Upper lobe of right lung (tissue), 1 donor: Measurements from ENCODE around the gene WDPCP. TPM values are rescaled to one million over a fixed set of nuclear protein-coding genes. Genes with fewer than 3 reads are reported as not detected.

ENCODE experiments used
- ATAC-seq: fragments of 200-7000 bp; cut with Tn5 transposase; one replicate; pipeline ENCODE4 v1.9.1; 2020; ENCODE audit warnings: mild to moderate bottlenecking, moderate library complexity
- DNase-seq: peaks from one replicate; pipeline ENCODE4 v3.0.0-alpha.2; 2020
- H3K27ac ChIP-seq: fragments of 200-600 bp; one replicate; pipeline ENCODE4 v1.8.0; 2022
- H3K27me3 ChIP-seq: fragments of 200-600 bp; one replicate; pipeline ENCODE4 v1.8.0; 2022; ENCODE audit warnings: mild to moderate bottlenecking
- H3K36me3 ChIP-seq: fragments of 200-600 bp; one replicate; pipeline ENCODE4 v1.8.0; 2022
- H3K4me1 ChIP-seq: fragments of 200-600 bp; one replicate; pipeline ENCODE4 v1.8.0; 2022
- H3K4me3 ChIP-seq: fragments of 200-600 bp; one replicate; pipeline ENCODE4 v1.8.0; 2022; ENCODE audit warnings: mild to moderate bottlenecking
- H3K9me3 ChIP-seq: fragments of 200-600 bp; one replicate; pipeline ENCODE4 v1.8.0; 2022
- intact Hi-C: fragments of 100-400 bp; cut with DNase I; formaldehyde crosslinking; loops from one replicate; pipeline ENCODE4 v1.11.0; 2022
- total RNA-seq: library from RNA; stranded (reverse); fragmentation: NEBNext Ultra II Directional; extraction: Animal tissue kit (Norgen Biotek cat#: 25700); gene quantifications from one replicate; pipeline ENCODE4 v1.2.1, GENCODE V29; 2021
- TF ChIP-seq, protein P1 (sequence below): fragments of 200-600 bp; IDR thresholded peaks from one replicate; pipeline ENCODE4 v1.8.0; 2022; ENCODE audit warnings: antibody characterized with exemption
- donor health status: DM: no; HTN: yes; CAD: no; lungs with severe emphysema.

The WDPCP gene
- total RNA-seq, 1 donor from 2014 or later: 8.6 TPM

DNA sequence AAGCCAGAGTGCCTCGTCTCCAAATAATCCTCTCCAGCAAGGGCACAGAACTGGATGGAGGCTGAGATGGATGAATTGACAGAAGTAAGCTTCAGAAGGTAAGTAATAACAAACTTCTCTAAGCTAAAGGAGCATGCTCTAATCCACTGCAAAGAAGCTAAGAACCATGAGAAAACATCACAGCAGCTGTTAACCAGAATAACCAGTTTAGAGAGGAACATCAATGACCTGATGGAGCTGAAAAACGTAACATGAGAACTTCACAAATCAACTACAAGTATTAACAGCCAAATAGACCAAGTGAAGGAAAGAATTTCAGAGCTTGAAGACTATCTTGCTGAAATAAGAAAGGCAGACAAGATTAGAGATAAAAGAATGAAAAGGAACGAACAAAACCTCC, 32.3 kb downstream of the WDPCP start:
- H3K36me3 ChIP-seq: no peaks in the 10 kb centered on the region
- H3K4me1 ChIP-seq: no peaks in the 10 kb centered on the region
- no peaks in the 10 kb centered on the region for H3K27me3 ChIP-seq
- ATAC-seq (no peak), DNase-seq (no peak)
- intact Hi-C loops: no loop called here
- TF ChIP-seq, protein P1, sequence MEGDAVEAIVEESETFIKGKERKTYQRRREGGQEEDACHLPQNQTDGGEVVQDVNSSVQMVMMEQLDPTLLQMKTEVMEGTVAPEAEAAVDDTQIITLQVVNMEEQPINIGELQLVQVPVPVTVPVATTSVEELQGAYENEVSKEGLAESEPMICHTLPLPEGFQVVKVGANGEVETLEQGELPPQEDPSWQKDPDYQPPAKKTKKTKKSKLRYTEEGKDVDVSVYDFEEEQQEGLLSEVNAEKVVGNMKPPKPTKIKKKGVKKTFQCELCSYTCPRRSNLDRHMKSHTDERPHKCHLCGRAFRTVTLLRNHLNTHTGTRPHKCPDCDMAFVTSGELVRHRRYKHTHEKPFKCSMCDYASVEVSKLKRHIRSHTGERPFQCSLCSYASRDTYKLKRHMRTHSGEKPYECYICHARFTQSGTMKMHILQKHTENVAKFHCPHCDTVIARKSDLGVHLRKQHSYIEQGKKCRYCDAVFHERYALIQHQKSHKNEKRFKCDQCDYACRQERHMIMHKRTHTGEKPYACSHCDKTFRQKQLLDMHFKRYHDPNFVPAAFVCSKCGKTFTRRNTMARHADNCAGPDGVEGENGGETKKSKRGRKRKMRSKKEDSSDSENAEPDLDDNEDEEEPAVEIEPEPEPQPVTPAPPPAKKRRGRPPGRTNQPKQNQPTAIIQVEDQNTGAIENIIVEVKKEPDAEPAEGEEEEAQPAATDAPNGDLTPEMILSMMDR: no peak
- no peak overlapping the region for H3K27ac ChIP-seq
- H3K4me3 ChIP-seq: no peak overlapping the region
- peaks cover 5% of the 10 kb centered on the region for H3K9me3 ChIP-seq

DNA sequence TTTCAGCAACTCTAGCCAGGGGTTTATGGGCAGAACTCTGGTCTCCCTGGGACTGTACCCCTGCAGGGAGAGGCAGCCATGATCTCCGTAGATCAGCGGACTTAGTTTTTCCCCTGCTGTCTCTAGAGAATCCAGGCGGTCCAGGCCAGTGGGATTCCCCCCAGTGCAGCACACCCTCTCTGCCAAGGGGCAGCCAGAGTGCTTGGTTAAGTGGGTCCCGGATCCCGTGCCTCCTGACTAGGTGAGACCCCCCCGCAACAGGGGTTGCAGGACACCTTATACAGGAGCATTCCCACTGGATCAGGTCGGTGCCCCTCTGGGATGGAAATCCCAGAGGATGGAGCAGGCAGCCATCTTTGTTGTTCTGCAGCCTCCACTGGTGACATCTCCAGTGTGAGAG, 33.0 kb downstream of the WDPCP start:
- DNase-seq (peak; percentile 57), ATAC-seq (no peak)
- TF ChIP-seq, protein P1: no peak
- Histone ChIP-seq H3K27ac (no peak overlapping the region), H3K4me1 (no peaks in the 10 kb centered on the region), H3K9me3 (peaks cover 5% of the 10 kb centered on the region), H3K36me3 (no peaks in the 10 kb centered on the region), H3K27me3 (no peaks in the 10 kb centered on the region), H3K4me3 (no peak overlapping the region)
- intact Hi-C loops: no loop called here

DNA sequence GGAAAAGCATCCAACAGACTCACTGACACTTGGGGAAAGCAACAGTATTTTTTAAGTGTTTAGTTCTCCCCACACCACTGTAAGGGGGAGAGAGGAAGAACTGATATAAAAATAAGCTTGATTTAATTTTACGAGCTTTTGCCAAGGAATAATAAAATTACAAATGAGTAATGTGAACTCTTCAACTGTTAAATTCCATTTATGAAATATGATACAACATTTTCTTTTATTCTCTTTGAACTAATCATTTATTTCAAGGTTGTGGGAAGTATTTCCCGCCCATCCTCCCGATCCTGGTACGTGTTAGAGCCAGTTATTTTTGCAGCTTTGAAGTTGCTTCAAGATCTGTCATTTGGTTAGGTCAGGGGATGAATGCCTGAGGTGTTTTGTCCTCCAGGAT, 35.2 kb downstream of the WDPCP start:
- ATAC-seq: no peak
- no peak overlapping the region for H3K27ac ChIP-seq
- H3K36me3 ChIP-seq: no peaks in the 10 kb centered on the region
- TF ChIP-seq, protein P1: no peak
- intact Hi-C loops: no loop called here
- H3K27me3 ChIP-seq: no peaks in the 10 kb centered on the region
- no peaks in the 10 kb centered on the region for H3K4me1 ChIP-seq
- no peak for DNase-seq
- H3K4me3 ChIP-seq: no peak overlapping the region
- H3K9me3 ChIP-seq: no peaks in the 10 kb centered on the region

DNA sequence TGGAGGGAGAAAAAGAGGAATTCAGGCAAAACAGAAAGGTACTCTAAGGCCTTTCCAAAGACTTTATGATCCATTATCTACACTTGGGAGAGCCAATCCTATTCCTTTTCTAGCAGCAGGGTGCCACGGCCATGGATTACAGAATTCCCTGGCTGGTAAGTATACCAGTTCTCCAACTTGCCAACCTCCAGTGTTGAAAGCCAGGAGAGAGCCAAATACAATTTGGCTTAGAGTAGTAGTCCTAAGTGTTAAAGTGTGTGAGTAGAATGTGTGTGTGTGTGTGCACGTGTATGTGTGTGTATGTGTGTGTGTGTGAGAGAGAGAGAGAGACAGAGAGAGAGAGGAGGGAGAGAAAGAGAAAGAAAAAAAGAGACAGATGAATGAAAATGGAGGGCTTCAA, 43.3 kb downstream of the WDPCP start:
- Histone ChIP-seq H3K9me3 (no peaks in the 10 kb centered on the region), H3K4me3 (no peak overlapping the region), H3K36me3 (no peaks in the 10 kb centered on the region), H3K4me1 (no peaks in the 10 kb centered on the region), H3K27me3 (no peaks in the 10 kb centered on the region), H3K27ac (no peak overlapping the region)
- intact Hi-C loops: no loop called here
- TF ChIP-seq, protein P1: no peak
- ATAC-seq (no peak), DNase-seq (no peak)

DNA sequence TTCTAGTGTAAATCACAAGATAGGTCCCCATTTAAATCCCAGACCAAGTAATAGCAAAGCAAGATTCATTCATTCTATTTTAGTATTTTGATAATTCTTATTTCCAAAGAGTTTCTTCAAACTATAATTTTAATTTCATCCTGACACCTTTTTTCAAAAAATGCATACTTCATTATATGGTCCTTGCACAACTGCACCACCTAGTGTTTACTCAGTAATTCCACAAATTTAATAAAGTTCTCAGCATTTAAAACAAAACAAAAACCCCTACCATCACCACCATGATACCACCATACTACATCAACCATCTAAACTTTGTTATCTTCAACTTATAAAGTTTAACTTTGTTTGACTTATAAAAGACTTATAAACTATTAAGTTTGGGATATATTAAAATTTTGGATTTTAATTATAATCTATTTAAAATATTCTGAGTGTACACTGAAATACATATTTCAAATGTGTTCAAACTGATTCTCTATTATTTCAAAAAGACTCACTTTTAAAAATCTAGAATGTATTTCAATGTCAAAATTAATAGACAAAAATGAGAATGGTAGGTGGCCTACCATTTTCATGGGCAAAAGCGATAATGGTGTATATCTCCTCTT, 44.2 kb downstream of the WDPCP start:
- no peak for DNase-seq
- Histone ChIP-seq H3K27ac (no peak overlapping the region), H3K9me3 (no peaks in the 10 kb centered on the region), H3K27me3 (no peaks in the 10 kb centered on the region), H3K4me1 (no peaks in the 10 kb centered on the region), H3K4me3 (no peak overlapping the region), H3K36me3 (no peaks in the 10 kb centered on the region)
- intact Hi-C loops: no loop called here
- no peak for ATAC-seq
- TF ChIP-seq, protein P1: peak; percentile 38
